PFSK-1 (cell line): Measurements from ENCODE around the gene LCAT.

ENCODE experiments used
- FOXP2 ChIP-seq: optimal IDR thresholded peaks from 2 replicates; pipeline ENCODE3; 2011; ENCODE audit warnings: borderline replicate concordance, control low read depth, inconsistent platforms; ENCODE audit not compliant: insufficient read depth; ENCODE audit errors: extremely low read length, extremely low read depth
- POLR2AphosphoS5 ChIP-seq: IDR thresholded peaks from 2 replicates; pipeline ENCODE4 v1.6.1; 2012; ENCODE audit warnings: low read depth, mild to moderate bottlenecking, control low read depth, low read length, moderate library complexity
- REST ChIP-seq, 2 experiments: IDR thresholded peaks; 2 replicates each; pipeline versions ENCODE4 v1.6.1 to v1.8.0; 2011 to 2012; ENCODE audit warnings: low read depth in 2 of 2, low read length in 2 of 2, control low read depth in 1 of 2, inconsistent platforms in 1 of 2, mild to moderate bottlenecking in 1 of 2, moderate library complexity in 1 of 2; ENCODE audit not compliant: insufficient read depth in 1 of 2
- SIN3A ChIP-seq: IDR thresholded peaks from 2 replicates; pipeline ENCODE4 v1.6.1; 2012; ENCODE audit warnings: mild to moderate bottlenecking, low read length, moderate library complexity, borderline replicate concordance; ENCODE audit not compliant: insufficient read depth
- TAF1 ChIP-seq: IDR thresholded peaks from 2 replicates; pipeline ENCODE4 v1.6.1; 2012; ENCODE audit warnings: low read length, control low read depth, borderline replicate concordance; ENCODE audit not compliant: insufficient read depth

The LCAT gene

GRCh38 chr16:67928561-67929364 lies 15.2 kb downstream of the LCAT start:
- TF ChIP-seq FOXP2 (peak; percentile 43), TAF1 (no peak)

- no peak for TF ChIP-seq FOXP2
- TF ChIP-seq SIN3A, result no peak
- TF ChIP-seq POLR2AphosphoS5, result no peak
- TF ChIP-seq TAF1, result no peak
- no peak for TF ChIP-seq REST (IDR thresholded peaks at IDR 0.05; ENCODE audit: insufficient read depth in 1 of 2, low read depth in 2 of 2, low read length in 2 of 2)
These were observed 15.8 kb downstream of the LCAT start for GRCh38 chr16:67928147-67928546.

DNA sequence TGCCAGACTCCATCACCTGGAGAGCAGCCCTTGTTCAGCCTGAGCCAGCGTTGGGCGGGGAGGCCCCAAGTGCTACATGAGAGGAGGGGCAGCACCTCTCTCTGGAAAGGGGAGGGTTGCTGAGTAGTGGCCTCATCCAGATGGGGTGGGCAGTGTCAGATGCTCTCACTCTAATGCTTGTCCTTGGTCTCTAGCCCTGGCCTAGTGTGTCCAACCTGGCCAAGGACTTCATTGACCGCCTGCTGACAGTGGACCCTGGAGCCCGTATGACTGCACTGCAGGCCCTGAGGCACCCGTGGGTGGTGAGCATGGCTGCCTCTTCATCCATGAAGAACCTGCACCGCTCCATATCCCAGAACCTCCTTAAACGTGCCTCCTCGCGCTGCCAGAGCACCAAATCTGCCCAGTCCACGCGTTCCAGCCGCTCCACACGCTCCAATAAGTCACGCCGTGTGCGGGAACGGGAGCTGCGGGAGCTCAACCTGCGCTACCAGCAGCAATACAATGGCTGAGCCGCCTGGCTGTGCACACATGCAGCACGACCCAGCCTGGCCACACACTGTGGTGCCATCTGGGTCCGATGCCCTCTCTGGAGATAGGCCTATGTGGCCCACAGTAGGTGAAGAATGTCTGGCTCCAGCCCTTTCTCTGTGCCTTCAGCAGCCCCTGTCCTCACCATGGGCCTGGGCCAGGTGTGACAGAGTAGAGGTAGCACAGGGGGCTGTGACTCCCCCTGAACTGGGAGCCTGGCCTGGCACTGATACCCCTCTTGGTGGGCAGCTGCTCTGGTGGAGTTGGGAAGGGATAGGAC lies 16.6 kb downstream of the LCAT start:
- no peak for TF ChIP-seq FOXP2
- no peak for TF ChIP-seq SIN3A
- TF ChIP-seq TAF1, result no peak
- no peak for TF ChIP-seq POLR2AphosphoS5
- no peak for TF ChIP-seq REST (IDR thresholded peaks at IDR 0.05; ENCODE audit: insufficient read depth in 1 of 2, low read depth in 2 of 2, low read length in 2 of 2)

DNA sequence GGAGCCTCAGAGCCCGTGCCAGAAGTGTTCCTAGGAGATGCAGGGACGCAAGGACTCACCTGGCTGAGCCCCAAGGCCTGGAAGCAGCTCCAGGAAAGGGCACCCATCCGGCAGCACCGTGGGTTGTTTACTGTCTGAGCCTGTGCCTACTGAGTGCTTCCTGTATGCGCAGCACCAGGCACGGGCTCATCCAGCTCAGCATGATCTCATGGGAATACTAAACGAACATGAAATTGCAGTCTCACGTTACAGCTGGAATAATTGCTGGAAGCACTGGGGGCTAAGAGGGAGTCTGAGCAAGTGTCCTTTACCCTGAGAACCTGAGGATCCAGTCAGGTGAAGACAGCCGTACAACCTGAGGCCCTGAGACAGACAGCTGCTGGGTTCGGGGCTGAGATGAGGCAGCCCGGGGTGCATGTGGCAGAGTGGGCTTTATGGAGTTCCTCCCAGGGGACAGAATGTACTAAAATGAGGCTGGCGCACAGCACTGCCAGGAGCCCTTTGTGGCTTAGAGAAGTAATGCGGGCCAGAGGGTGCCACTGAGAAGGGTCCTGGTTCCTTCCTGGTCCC lies 17.7 kb downstream of the LCAT start:
- TF ChIP-seq POLR2AphosphoS5 (no peak), REST (IDR thresholded peaks at IDR 0.05; ENCODE audit: insufficient read depth in 1 of 2, low read depth in 2 of 2, low read length in 2 of 2) (no peak), SIN3A (no peak), TAF1 (no peak), FOXP2 (no peak)

GRCh38 chr16:67924140-67924906 lies 19.6 kb downstream of the LCAT start:
- TF ChIP-seq FOXP2 (no peak), TAF1 (no peak), REST (IDR thresholded peaks at IDR 0.05; ENCODE audit: insufficient read depth in 1 of 2, low read depth in 2 of 2, low read length in 2 of 2) (no peak), SIN3A (no peak), POLR2AphosphoS5 (no peak)
